Measurements from ENCODE around the gene MS4A14. TPM values are rescaled to one million over a fixed set of nuclear protein-coding genes. Genes with fewer than 3 reads are reported as not detected.

MS4A14 gene
- total and polyA plus RNA-seq, 2 experiments from 2014 or later: not detected

DNA sequence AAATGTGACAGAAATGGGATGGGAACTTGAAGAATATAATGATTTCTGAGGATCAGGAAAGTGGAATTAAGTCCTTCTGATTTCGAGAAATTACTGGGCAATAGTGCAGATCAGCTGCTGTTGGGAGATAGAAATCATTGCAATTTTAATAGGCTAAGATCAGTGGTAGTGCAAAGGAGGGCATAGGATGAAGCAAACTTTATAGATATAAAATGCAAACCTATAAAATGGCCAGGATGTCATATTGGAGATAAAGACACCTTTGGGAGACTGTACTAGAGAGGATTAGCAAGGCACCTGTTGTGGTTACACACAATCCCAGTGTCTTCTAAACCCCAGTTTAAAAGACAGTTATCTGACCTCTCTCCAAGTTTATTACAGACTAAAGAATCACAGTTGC is 24.4 kb upstream of the MS4A14 start (continued):
- TF ChIP-seq, protein P1, sequence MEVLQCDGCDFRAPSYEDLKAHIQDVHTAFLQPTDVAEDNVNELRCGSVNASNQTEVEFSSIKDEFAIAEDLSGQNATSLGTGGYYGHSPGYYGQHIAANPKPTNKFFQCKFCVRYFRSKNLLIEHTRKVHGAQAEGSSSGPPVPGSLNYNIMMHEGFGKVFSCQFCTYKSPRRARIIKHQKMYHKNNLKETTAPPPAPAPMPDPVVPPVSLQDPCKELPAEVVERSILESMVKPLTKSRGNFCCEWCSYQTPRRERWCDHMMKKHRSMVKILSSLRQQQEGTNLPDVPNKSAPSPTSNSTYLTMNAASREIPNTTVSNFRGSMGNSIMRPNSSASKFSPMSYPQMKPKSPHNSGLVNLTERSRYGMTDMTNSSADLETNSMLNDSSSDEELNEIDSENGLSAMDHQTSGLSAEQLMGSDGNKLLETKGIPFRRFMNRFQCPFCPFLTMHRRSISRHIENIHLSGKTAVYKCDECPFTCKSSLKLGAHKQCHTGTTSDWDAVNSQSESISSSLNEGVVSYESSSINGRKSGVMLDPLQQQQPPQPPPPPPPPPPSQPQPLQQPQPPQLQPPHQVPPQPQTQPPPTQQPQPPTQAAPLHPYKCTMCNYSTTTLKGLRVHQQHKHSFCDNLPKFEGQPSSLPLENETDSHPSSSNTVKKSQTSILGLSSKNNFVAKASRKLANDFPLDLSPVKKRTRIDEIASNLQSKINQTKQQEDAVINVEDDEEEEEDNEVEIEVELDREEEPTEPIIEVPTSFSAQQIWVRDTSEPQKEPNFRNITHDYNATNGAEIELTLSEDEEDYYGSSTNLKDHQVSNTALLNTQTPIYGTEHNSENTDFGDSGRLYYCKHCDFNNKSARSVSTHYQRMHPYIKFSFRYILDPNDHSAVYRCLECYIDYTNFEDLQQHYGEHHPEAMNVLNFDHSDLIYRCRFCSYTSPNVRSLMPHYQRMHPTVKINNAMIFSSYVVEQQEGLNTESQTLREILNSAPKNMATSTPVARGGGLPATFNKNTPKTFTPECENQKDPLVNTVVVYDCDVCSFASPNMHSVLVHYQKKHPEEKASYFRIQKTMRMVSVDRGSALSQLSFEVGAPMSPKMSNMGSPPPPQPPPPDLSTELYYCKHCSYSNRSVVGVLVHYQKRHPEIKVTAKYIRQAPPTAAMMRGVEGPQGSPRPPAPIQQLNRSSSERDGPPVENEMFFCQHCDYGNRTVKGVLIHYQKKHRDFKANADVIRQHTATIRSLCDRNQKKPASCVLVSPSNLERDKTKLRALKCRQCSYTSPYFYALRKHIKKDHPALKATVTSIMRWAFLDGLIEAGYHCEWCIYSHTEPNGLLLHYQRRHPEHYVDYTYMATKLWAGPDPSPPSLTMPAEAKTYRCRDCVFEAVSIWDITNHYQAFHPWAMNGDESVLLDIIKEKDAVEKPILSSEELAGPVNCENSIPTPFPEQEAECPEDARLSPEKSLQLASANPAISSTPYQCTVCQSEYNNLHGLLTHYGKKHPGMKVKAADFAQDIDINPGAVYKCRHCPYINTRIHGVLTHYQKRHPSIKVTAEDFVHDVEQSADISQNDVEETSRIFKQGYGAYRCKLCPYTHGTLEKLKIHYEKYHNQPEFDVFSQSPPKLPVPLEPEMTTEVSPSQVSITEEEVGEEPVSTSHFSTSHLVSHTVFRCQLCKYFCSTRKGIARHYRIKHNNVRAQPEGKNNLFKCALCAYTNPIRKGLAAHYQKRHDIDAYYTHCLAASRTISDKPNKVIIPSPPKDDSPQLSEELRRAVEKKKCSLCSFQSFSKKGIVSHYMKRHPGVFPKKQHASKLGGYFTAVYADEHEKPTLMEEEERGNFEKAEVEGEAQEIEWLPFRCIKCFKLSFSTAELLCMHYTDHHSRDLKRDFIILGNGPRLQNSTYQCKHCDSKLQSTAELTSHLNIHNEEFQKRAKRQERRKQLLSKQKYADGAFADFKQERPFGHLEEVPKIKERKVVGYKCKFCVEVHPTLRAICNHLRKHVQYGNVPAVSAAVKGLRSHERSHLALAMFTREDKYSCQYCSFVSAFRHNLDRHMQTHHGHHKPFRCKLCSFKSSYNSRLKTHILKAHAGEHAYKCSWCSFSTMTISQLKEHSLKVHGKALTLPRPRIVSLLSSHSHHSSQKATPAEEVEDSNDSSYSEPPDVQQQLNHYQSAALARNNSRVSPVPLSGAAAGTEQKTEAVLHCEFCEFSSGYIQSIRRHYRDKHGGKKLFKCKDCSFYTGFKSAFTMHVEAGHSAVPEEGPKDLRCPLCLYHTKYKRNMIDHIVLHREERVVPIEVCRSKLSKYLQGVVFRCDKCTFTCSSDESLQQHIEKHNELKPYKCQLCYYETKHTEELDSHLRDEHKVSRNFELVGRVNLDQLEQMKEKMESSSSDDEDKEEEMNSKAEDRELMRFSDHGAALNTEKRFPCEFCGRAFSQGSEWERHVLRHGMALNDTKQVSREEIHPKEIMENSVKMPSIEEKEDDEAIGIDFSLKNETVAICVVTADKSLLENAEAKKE (CRISPR knock-in tag; IDR thresholded peaks at IDR 0.05): no peak
- no peak for TF ChIP-seq NANOG (IDR thresholded peaks at IDR 0.05; ENCODE audit: borderline replicate concordance)
- no peak for TF ChIP-seq EZH2 (IDR thresholded peaks at IDR 0.05; ENCODE audit: low read depth, unreplicated experiment)
- TF ChIP-seq ZNF331 (CRISPR knock-in tag; IDR thresholded peaks at IDR 0.05; ENCODE audit: low read depth): no peak
- TF ChIP-seq ETS1 (IDR thresholded peaks at IDR 0.05): no peak
- TF ChIP-seq POLR2AphosphoS5 (IDR thresholded peaks at IDR 0.05; ENCODE audit: low read depth): no peak

GRCh38 chr11:60372767-60373166 is 23.5 kb upstream of the MS4A14 start:
- Mint-ChIP-seq H3K27me3 (ENCODE audit: insufficient read depth, low read depth, poor library complexity) (peaks cover 3% of the 10 kb centered on the region), H3K4me3 (no peak overlapping the region), H3K36me3 (ENCODE audit: low read depth) (peaks cover 8% of the 10 kb centered on the region), H3K4me1 (0 out of 3 replicates have a peak, but pooled peaks cover 3% of the 10 kb centered on the region), H3K27ac (no peak overlapping the region), H3K9me3 (peaks cover 12% of the 10 kb centered on the region)
- Histone ChIP-seq H3K4me3 (no peak overlapping the region), H3K27me3 (ENCODE audit: insufficient read depth) (no peaks in the 10 kb centered on the region), H3K27ac (ENCODE audit: low read depth) (no peak overlapping the region), H3K9me2 (ENCODE audit: insufficient read depth) (peaks cover 22% of the 10 kb centered on the region), H3K36me3 (ENCODE audit: insufficient read depth) (no peaks in the 10 kb centered on the region), H3F3A (replicated peaks; ENCODE audit: low read depth) (no peaks in the 10 kb centered on the region), H3K4me1 (ENCODE audit: insufficient read depth) (no peaks in the 10 kb centered on the region; the same call in 1 of the 2 replicates), H4K20me1 (replicated peaks; ENCODE audit: insufficient read depth) (no peaks in the 10 kb centered on the region), H2AFZ (no peak overlapping the region), H3K79me2 (replicated peaks; ENCODE audit: insufficient read depth) (no peaks in the 10 kb centered on the region), H3K4me2 (no peak overlapping the region)
- no peak for DNase-seq (ENCODE audit: low spot score)
- no peak for TF ChIP-seq CTCF (conservative IDR thresholded peaks at IDR 0.05; ENCODE audit: low read depth in 2 of 2)
- no peak for TF ChIP-seq JUNB (IDR thresholded peaks at IDR 0.05; ENCODE audit: unreplicated experiment)
- TF ChIP-seq ZNF331 (CRISPR knock-in tag; IDR thresholded peaks at IDR 0.05; ENCODE audit: low read depth): no peak
- no peak for TF ChIP-seq NANOG (IDR thresholded peaks at IDR 0.05; ENCODE audit: borderline replicate concordance)
- ATAC-seq: no peak
